ENCODE data around the gene F10.
"Not testable (repeated sequence)": the region's sequence is repeated elsewhere in the genome, so short reads cannot be mapped to it uniquely, and the experiment has no call there.

The F10 gene

DNA sequence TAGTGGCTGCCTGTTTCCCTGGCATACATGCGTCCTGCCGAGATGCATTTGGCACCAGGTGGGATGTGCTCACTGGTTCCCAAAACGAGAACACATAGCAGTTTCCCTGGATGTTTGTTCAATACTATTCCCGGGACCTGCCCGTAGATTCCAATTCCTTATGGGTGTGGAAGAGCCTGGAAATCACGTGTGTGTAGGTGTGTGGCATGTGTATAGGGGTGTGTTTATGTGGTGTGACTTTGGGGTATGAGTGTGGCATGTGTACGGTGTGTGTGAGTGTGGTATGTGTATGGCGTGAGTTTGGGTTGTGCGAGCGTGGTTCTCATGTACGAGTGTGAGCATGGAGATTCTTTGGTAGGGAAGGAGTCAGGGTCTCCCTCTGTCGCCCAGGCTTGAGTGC is 19.9 kb upstream of the F10 start:
- no peak for DNase-seq

DNA sequence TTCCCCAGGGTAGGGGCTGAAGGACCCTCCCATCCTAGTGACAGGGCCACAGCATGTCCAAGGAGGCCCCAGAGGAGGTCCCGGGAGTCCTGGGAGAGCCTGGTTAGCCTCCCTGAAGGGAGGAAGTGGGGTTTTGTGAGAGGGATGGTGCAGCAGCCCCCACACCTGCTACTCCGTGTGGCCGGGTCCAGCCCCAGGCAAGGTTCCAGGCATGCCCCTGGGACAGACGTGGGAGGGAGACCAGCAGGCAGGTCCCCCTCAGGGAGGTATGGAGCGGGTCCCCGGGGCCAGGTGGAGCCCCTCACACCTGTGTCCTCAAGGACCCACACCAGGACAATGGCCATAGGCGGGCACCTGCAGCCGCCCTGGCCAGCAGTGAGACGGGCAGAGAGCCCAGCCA is 19.0 kb upstream of the F10 start:
- no peak for DNase-seq

GRCh38 chr13:113105032-113105920 is 17.3 kb upstream of the F10 start, which contains the start of gene F7:
TSS of gene F7 (plus strand) at chr13:113105791. CDS start at chr13:113105842, 51 bp downstream.
- no peak for DNase-seq

- no peak for DNase-seq
These were observed 16.6 kb upstream of the F10 start for GRCh38 chr13:113105921-113106452.

GRCh38 chr13:113106711-113107351 is 15.8 kb upstream of the F10 start:
- DNase-seq = no peak

DNA sequence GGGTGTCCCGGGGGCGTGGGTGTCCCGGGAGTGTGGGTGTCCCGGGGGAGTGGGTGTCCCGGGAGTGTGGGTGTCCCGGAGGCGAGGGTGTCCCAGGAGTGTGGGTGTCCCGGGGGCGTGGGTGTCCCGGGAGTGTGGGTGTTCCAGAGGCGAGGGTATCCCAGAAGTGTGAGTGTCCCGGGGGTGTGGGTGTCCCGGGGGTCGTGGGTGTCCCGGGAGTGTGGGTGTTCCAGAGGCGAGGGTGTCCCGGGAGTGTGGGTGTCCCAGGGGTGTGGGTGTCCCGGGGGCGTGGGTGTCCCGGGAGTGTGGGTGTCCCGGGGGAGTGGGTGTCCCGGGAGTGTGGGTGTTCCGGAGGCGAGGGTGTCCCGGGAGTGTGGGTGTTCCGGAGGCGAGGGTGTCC is 14.1 kb upstream of the F10 start:
- not testable (repeated sequence) for DNase-seq

- no peak for DNase-seq
These were observed 13.2 kb upstream of the F10 start for GRCh38 chr13:113109151-113110047.

GRCh38 chr13:113110048-113110851 is 12.3 kb upstream of the F10 start:
- DNase-seq = no peak

DNA sequence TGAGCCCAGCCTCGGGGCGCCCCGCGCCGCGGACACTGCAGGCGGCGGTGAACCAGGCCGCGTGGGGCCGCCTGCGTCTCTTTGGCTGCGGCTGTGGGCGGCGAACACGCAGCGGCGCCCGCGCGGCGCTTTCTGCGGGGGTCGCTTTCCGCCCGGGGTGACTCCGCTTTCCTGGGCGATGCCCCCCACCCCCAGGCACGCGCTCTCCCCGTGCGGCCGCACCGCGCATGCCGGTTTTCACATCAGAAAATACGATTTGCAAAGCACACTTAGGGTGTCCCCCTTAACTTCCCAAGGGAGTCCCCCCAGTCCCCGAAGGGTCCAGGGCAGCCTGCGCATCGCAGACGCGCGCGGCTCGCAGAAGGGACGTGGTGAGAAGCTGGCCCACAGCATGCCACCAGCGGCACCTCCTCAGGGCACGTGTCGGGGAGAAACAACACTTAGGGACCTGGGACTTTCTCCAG is 11.7 kb upstream of the F10 start:
- no peak for DNase-seq

DNA sequence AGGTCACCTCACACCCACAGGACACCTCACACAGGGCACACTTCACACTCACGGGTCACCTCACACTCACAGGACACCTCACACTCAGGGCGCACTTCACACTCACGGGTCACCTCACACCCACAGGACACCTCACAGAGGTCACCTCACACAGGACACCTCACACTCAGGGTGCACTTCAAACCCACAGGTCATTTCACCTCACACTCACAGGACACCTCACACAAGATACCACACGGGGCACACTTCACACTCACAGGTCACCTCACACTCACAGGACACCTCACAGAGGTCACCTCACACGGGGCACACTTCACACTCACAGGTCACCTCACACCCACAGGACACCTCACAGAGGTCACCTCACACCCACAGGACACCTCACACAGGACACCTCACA is 10.8 kb upstream of the F10 start:
- DNase-seq = not testable (repeated sequence)

DNA sequence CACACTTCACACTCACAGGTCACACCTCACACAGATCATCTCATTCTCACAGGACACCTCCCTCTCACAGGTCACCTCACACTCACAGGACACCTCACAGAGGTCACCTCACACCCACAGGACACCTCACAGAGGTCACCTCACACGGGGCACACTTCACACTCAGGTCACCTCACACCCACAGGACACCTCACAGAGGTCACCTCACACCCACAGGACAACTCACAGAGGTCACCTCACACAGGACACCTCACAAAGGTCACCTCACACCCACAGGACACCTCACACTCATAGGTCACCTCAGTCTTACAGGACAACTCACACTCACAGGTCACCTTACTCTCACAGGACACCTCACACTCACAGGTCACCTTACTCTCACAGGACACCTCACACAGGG is 10.1 kb upstream of the F10 start:
- DNase-seq = not testable (repeated sequence)

- no peak for DNase-seq
These were observed 9.4 kb upstream of the F10 start for GRCh38 chr13:113112893-113113845.

DNA sequence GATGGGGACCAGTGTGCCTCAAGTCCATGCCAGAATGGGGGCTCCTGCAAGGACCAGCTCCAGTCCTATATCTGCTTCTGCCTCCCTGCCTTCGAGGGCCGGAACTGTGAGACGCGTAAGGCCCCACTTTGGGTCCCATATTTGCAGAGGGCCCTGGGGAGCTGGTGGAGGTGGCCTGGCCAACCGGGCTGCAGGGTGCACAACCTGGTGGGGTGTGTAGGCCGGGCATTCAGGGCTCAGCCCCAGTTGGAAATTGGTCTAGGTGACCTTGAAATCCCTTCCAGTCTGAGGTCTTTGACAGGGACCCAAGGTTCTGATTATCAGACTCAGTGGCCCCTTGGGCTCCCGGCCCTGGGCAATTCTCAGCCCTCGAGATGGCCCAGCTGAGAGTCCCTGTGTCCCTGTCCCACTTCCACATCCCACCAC is 8.7 kb upstream of the F10 start:
- DNase-seq = no peak

DNA sequence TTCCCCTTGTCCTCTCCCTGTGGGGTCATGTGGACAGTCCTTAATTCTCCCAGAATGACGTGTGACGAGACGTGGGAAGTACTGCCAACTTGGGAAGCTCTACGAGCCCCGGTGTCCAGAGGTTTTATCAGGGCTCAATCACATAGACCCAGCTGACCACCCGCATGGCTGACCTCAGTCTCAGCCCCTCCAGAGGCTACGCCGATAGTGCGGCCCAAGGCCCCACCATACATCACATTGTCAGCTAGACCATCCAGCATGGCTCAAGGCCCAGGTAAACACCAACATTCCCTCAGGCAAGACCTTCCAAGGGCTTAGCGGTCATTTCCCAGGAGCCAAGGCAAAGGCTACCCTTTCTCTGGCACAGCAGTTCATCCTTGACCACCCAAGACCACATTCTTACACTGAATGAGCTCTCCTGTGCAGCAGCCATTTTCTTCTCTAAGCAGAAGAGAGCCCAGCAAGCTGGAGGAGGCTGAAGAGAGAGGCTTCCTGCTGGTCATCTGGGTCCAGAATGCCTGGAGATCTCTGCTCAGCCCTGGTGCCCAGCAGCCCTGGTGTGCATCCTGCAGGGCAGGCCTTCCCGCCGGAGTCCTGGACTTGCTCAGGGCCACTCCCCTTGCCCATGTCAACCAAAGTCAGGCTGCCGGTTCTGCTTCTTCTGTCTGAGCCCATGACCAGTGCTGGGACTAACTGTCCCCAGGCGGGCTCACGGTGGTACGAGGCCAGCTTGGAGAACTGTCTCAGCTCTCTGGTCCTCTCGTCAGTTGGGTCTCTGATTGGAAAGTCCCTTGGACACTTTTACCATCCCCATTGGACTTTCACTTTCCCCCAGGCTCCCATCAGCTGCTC is 7.9 kb upstream of the F10 start:
- DNase-seq = no peak

DNA sequence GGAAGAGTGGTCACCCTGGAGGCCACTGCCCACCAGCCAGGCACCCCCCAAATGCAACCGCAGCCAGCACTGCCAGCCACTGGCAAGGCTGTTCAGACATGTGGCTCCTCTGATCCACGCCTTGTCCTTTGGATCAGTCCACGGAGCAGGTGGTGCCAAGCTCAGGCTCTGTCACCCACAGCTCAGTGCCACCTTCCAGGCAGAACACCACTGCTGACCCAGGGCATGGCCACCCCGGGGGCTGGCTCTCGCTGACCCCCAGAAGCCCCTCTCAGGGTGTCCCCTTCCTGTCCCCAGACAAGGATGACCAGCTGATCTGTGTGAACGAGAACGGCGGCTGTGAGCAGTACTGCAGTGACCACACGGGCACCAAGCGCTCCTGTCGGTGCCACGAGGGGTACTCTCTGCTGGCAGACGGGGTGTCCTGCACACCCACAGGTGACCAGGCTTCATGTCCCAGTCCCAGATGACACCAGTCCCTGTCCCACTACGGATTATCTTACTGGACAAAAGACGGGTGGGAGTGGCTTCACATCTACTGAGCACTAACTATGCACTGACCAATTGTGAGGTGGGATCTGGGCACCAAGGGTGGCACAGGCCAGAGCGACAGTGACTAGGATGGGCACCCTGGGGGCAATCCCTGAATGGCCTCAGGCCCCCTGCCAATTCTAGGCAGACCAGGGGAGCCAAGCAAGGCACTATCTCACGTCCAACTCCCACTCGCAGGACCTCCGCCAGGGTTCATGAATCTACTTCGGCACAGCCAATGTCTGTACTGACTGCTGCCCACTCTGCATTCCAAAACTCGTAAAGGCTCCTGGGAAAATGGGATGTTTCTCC is 7.0 kb upstream of the F10 start:
- DNase-seq = no peak

GRCh38 chr13:113116206-113116800 is 6.3 kb upstream of the F10 start:
- no peak for DNase-seq

DNA sequence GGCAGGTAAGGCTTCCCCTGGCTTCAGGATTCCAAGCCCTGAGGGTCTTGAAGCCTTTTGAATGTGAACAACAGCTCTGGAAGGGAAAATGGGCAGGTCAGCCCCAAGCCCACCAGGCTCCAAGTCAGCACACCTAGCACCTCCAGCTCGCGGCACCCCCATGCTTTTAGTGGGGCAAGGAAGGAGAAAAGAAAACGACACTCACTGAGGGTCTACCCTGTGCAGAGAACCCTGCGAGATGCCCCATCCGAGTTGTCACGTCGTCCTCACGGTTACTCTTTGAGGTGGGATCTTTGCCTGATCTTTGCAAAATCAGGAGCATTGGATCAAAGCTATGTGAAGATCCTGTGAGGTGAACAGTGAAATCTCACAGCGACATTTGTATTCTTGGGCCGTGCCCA is 5.7 kb upstream of the F10 start:
- no peak for DNase-seq

DNA sequence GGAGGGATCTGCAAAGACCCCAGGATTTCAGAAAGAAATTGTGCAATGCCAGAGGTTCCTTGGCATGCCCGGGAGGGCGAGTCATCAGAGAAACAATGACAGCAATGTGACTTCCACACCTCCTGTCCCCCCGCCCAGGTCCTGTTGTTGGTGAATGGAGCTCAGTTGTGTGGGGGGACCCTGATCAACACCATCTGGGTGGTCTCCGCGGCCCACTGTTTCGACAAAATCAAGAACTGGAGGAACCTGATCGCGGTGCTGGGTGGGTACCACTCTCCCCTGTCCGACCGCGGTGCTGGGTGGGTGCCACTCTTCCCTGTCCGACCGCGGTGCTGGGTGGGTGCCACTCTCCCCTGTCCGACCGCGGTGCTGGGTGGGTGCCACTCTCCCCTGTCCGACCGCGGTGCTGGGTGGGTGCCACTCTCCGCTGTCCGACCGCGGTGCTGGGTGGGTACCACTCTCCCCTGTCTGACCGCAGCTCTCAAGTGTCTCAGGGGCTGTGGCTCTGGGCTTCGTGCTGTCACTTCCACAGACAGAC is 5.2 kb upstream of the F10 start:
- no peak for DNase-seq
